ENCODE results near the gene MTX2. TPM values are rescaled to one million over a fixed set of nuclear protein-coding genes. Genes with fewer than 3 reads are reported as not detected.

The MTX2 gene
- total and polyA plus RNA-seq, 2 donors from 2014 or later: 23.6 to 120 TPM

DNA sequence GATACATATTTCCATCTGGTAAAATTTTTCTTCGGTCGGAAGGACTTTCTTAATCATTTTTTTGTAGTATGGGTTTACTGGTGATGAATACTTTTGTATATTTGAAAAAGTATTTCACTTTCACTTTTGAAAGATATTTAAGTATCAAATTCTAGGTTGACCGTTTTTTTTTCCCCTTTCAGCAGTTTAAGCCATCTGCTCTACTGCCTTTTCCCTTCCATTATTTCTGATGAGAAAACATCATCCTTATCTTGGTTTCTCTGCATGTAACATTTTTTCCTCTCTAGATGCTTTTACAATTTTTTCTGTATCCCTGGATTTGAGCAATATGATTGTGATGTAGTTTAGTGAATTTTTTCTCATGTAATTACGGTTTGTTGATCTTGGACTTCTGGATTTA, 87.0 kb downstream of the MTX2 start:
- TF ChIP-seq, protein P1, sequence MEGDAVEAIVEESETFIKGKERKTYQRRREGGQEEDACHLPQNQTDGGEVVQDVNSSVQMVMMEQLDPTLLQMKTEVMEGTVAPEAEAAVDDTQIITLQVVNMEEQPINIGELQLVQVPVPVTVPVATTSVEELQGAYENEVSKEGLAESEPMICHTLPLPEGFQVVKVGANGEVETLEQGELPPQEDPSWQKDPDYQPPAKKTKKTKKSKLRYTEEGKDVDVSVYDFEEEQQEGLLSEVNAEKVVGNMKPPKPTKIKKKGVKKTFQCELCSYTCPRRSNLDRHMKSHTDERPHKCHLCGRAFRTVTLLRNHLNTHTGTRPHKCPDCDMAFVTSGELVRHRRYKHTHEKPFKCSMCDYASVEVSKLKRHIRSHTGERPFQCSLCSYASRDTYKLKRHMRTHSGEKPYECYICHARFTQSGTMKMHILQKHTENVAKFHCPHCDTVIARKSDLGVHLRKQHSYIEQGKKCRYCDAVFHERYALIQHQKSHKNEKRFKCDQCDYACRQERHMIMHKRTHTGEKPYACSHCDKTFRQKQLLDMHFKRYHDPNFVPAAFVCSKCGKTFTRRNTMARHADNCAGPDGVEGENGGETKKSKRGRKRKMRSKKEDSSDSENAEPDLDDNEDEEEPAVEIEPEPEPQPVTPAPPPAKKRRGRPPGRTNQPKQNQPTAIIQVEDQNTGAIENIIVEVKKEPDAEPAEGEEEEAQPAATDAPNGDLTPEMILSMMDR (IDR thresholded peaks at IDR 0.05; ENCODE audit: borderline replicate concordance, extremely low read depth, insufficient read depth): no peak
- no peaks in the 10 kb centered on the region for H3K4me1 ChIP-seq (ENCODE audit: control insufficient read depth in 2 of 3, insufficient read depth in 2 of 3, low read depth in 1 of 3, low read length in 3 of 3)
- H3K9ac ChIP-seq (ENCODE audit: low read length in 3 of 3): no peak overlapping the region
- no peak for DNase-seq
- H3K36me3 ChIP-seq (ENCODE audit: control insufficient read depth in 2 of 3, insufficient read depth in 3 of 3, low read length in 3 of 3): no peaks in the 10 kb centered on the region
- intact Hi-C loops (cut with DNase I): no loop called here
- H3K27me3 ChIP-seq (ENCODE audit: control insufficient read depth, insufficient read depth, low read length): no peaks in the 10 kb centered on the region
- no peak overlapping the region for H3K27ac ChIP-seq (ENCODE audit: low read depth in 2 of 2, low read length in 2 of 2)
- H3K9me3 ChIP-seq (ENCODE audit: control insufficient read depth in 2 of 3, insufficient read depth in 1 of 3, low read length in 3 of 3): no peaks in the 10 kb centered on the region
- H3K4me3 ChIP-seq (ENCODE audit: low read length in 3 of 3): no peak overlapping the region
- FAIRE-seq: no peak

DNA sequence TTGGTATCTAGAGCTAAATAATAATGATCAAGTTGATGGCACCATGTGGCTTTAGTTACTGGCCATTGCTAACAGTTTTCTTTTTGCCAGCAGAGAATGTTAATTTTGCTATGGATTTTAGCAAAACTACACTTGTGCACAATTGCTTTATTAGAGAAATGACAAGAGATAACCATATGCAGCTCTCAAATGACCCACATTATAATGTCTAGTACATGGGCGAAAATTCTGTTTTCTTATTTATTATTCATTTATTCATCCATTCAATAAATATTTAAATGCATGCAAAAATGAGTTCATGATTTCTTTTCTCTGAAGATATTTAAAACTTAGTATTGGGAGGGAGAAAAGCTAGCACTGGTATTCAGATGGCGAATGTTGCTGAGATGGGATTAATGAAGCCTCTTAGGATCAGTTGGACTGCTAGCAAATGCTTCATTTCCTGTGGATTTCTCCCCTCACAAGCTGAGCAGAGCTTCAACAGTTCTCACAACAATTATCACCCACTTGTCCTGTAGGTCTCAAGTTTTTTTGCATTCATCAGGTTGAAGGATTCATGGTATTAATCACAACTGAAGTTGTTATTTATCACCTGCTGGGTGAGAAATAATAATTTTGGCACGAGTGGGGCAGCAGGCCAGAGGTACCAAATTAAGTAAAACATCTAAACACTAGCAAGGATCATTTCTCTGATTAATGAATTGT, 95.2 kb downstream of the MTX2 start:
- Histone ChIP-seq H3K4me3 (ENCODE audit: low read length in 3 of 3) (no peak overlapping the region), H3K9me3 (ENCODE audit: control insufficient read depth in 2 of 3, insufficient read depth in 1 of 3, low read length in 3 of 3) (no peaks in the 10 kb centered on the region), H3K36me3 (ENCODE audit: control insufficient read depth in 2 of 3, insufficient read depth in 3 of 3, low read length in 3 of 3) (no peaks in the 10 kb centered on the region), H3K9ac (ENCODE audit: low read length in 3 of 3) (no peak overlapping the region), H3K4me1 (ENCODE audit: control insufficient read depth in 2 of 3, insufficient read depth in 2 of 3, low read depth in 1 of 3, low read length in 3 of 3) (no peaks in the 10 kb centered on the region), H3K27me3 (ENCODE audit: control insufficient read depth, insufficient read depth, low read length) (no peaks in the 10 kb centered on the region), H3K27ac (ENCODE audit: low read depth in 2 of 2, low read length in 2 of 2) (no peak overlapping the region)
- TF ChIP-seq, protein P1 (IDR thresholded peaks at IDR 0.05; ENCODE audit: borderline replicate concordance, extremely low read depth, insufficient read depth): no peak
- DNase-seq: no peak
- intact Hi-C loops (cut with DNase I): no loop called here
- no peak for FAIRE-seq

DNA sequence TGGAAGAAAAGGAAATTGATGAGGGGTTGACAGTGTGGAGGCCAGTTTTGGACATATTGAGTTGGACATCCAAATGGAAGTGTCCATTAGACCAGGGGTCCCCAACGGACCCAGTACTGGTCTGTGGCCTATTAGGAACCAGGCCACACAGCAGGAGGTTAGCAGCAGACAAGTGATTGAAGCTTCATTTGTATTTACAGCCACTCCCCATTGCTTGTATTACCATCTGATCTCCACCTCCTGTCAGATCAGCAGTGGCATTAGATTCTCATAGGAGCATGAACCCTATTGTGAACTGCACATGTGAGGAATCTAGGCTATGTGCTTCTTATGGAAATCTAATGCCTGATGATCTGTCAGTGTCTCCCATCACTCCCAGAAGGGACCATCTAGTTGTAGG, 99.1 kb downstream of the MTX2 start:
- Histone ChIP-seq H3K36me3 (ENCODE audit: control insufficient read depth in 2 of 3, insufficient read depth in 3 of 3, low read length in 3 of 3) (no peaks in the 10 kb centered on the region), H3K4me1 (ENCODE audit: control insufficient read depth in 2 of 3, insufficient read depth in 2 of 3, low read depth in 1 of 3, low read length in 3 of 3) (no peaks in the 10 kb centered on the region), H3K4me3 (ENCODE audit: low read length in 3 of 3) (no peak overlapping the region), H3K27ac (ENCODE audit: low read depth in 2 of 2, low read length in 2 of 2) (no peak overlapping the region), H3K9ac (ENCODE audit: low read length in 3 of 3) (no peak overlapping the region), H3K9me3 (ENCODE audit: control insufficient read depth in 2 of 3, insufficient read depth in 1 of 3, low read length in 3 of 3) (no peaks in the 10 kb centered on the region), H3K27me3 (ENCODE audit: control insufficient read depth, insufficient read depth, low read length) (no peaks in the 10 kb centered on the region)
- no peak for DNase-seq
- FAIRE-seq: no peak
- TF ChIP-seq, protein P1 (IDR thresholded peaks at IDR 0.05; ENCODE audit: borderline replicate concordance, extremely low read depth, insufficient read depth): no peak
- intact Hi-C loops (cut with DNase I): no loop called here
